A673 (cell line): Measurements from ENCODE around the gene APOBEC3G. TPM values are rescaled to one million over a fixed set of nuclear protein-coding genes. Genes with fewer than 3 reads are reported as not detected.

Experiments used
- BruUV-seq: library from RNA; stranded (reverse); fragments of 400-500 nt; replicated peaks from 2 replicates; lab custom pipeline; 2021; lab: Mats Ljungman, UMichigan
- CTCF ChIA-PET: fragments of 300-600 bp; sonication (Branson Sonifier 250); formaldehyde crosslinking; loops from one replicate; lab custom pipeline; 2022; ENCODE audit warnings: antibody characterized with exemption; lab: Charles Lee
- POLR2A ChIA-PET: fragments of 300-600 bp; sonication (Branson Sonifier 250); formaldehyde crosslinking; loops from one replicate; lab custom pipeline; 2022; ENCODE audit warnings: antibody characterized with exemption; ENCODE audit not compliant: low non-redundant PET; lab: Charles Lee
- DNase-seq: peaks from one replicate; pipeline ENCODE4 v3.0.0-alpha.2; 2015; ENCODE audit warnings: low spot score
- H3K27ac ChIP-seq: fragments of 200-600 bp; sonication (generic); 2 replicates; pipeline ENCODE4 v1.5.1; 2016; ENCODE audit warnings: mixed run types, low read depth, mild to moderate bottlenecking, mixed read lengths, antibody characterized with exemption, low read length; ENCODE audit not compliant: poor library complexity, severe bottlenecking
- H3K27me3 ChIP-seq: fragments of 200-600 bp; sonication (generic); replicated peaks from 2 replicates; pipeline ENCODE4 v1.6.1; 2017; ENCODE audit warnings: mixed run types, low read depth, mild to moderate bottlenecking, mixed read lengths, antibody characterized with exemption, low read length; ENCODE audit not compliant: insufficient read depth, poor library complexity
- H3K36me3 ChIP-seq: fragments of 200-600 bp; sonication (generic); 2 replicates; pipeline ENCODE4 v1.6.1; 2016; ENCODE audit warnings: mixed run types, mild to moderate bottlenecking, mixed read lengths, antibody characterized with exemption, low read length; ENCODE audit not compliant: insufficient read depth, poor library complexity, severe bottlenecking
- H3K4me1 ChIP-seq: fragments of 200-600 bp; sonication (generic); 2 replicates; pipeline ENCODE4 v1.6.1; 2017; ENCODE audit warnings: mixed run types, mild to moderate bottlenecking, mixed read lengths, antibody characterized with exemption, low read length; ENCODE audit not compliant: insufficient read depth, poor library complexity, severe bottlenecking
- H3K4me3 ChIP-seq: fragments of 200-600 bp; sonication (generic); 2 replicates; pipeline ENCODE4 v1.5.1; 2016; ENCODE audit warnings: low read depth, mixed run types, mild to moderate bottlenecking, mixed read lengths, low read length; ENCODE audit not compliant: poor library complexity, severe bottlenecking
- H3K9me3 ChIP-seq: fragments of 200-600 bp; sonication (generic); 2 replicates; pipeline ENCODE4 v1.6.1; 2016; ENCODE audit warnings: mixed run types, low read depth, mild to moderate bottlenecking, mixed read lengths, antibody characterized with exemption, low read length; ENCODE audit not compliant: poor library complexity, severe bottlenecking
- EZH2 ChIP-seq: fragments of 200-600 bp; sonication (generic); IDR thresholded peaks from 2 replicates; pipeline ENCODE4 v1.6.1; 2017; ENCODE audit warnings: borderline replicate concordance, low read depth, mild to moderate bottlenecking, mixed read lengths, antibody characterized with exemption, low read length; ENCODE audit not compliant: poor library complexity, severe bottlenecking
- intact Hi-C: fragments of 100-400 bp; cut with micrococcal nuclease; formaldehyde crosslinking; loops from one replicate; pipeline ENCODE4 v1.10.0; 2022; ENCODE audit not compliant: unreplicated experiment
- total RNA-seq: library from RNA; stranded (reverse); gene quantifications from 2 replicates; pipeline ENCODE4 v1.2.3, GENCODE V29; 2021
- TF ChIP-seq, protein P1 (sequence below): fragments of 300-800, 200-600 bp; sonication (generic); conservative IDR thresholded peaks from 2 replicates; pipeline ENCODE4 v1.5.1; 2017; ENCODE audit warnings: low read depth, mild to moderate bottlenecking, antibody characterized with exemption, low read length, moderate library complexity, mixed read lengths

APOBEC3G gene
- total RNA-seq, 1 experiment from 2014 or later, result 2.5 TPM

DNA sequence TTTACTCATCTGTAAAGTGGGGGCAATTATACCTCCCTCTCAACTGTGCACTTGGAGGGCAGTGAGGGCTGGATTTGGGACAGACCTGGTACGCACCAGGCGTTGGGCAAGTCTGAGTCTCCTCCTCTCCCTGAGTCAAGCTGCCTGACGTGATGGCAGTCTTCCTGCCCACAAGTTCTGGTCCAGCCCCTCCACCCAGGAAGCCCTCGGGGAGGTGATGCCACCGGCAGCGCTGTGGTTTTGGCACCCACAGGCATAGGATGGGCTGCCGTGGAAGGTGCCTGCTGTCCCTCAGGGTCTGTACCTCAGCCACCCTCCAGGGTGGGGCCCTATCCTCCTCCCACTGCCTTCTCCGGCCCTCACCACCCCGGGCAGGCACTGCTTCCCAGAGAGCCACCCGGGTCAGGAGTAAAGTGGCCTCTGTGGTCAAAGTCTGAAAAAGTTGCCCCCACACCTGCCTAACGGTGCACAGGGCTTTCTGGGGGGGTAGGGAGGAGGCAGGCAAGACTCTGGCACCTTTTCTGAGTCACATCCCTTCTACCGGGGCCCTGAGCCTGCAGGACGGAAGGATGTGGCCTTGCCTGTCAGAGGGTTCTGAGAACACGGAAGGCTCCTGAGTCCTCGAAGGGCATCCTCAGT is 13.5 kb downstream of the APOBEC3G start:
- ChIA-PET CTCF (no interaction called here), POLR2A (no interaction called here)
- TF ChIP-seq EZH2, result no peak
- TF ChIP-seq, protein P1, sequence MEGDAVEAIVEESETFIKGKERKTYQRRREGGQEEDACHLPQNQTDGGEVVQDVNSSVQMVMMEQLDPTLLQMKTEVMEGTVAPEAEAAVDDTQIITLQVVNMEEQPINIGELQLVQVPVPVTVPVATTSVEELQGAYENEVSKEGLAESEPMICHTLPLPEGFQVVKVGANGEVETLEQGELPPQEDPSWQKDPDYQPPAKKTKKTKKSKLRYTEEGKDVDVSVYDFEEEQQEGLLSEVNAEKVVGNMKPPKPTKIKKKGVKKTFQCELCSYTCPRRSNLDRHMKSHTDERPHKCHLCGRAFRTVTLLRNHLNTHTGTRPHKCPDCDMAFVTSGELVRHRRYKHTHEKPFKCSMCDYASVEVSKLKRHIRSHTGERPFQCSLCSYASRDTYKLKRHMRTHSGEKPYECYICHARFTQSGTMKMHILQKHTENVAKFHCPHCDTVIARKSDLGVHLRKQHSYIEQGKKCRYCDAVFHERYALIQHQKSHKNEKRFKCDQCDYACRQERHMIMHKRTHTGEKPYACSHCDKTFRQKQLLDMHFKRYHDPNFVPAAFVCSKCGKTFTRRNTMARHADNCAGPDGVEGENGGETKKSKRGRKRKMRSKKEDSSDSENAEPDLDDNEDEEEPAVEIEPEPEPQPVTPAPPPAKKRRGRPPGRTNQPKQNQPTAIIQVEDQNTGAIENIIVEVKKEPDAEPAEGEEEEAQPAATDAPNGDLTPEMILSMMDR, result no peak
- no TSS peak for BruUV-seq
- Histone ChIP-seq H3K27ac (no peak overlapping the region), H3K27me3 (no peaks in the 10 kb centered on the region), H3K4me1 (no peaks in the 10 kb centered on the region), H3K4me3 (no peak overlapping the region), H3K9me3 (no peaks in the 10 kb centered on the region), H3K36me3 (no peaks in the 10 kb centered on the region)
- DNase-seq, result no peak
- intact Hi-C loops, result no loop called here

DNA sequence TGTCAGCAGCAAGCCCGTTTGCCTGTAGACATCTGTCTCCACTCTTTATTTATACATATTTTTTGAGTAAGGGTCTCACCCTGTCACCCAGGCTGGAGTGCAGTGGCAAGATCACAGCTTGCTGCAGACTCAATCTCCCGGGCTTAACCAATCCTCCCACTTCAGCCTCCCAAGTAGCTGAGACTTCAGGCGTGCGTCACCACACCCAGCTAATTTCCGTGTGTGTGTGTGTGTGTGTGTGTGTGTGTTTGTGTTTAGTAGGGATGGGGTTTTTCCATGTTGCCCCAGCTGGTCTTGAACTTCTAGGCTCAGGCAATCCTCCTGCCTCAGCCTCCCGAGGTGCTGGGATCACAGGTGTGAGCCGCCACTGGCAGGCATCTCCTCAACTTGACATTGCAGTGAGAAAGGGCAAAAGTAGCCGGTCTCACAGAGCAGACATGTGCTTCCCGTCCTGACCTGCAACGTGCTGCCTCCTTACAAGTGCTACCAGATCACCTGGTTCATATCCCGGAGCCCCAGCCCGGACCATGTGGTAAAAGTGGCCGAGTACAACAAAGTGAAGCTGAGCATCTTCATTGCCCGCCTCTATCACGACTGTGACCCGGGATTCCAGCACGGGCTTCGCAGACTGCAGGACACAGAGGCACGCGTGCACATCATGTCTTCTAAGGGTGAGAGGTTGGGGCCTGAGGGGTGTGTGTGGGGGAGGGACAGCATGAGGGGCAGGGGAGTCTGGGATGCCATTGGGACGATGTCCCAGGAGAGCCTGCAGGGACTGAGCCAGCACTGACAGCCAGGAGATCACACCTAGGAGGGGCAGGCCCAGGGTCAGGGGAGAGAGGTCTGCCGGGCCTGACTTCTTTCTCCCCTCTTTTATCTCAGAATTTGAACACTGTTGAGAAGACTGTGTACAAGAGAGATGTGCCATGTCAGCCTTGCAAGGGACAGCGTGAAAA is 14.3 kb downstream of the APOBEC3G start:
- Histone ChIP-seq H3K27me3 (no peaks in the 10 kb centered on the region), H3K4me3 (no peak overlapping the region), H3K9me3 (no peaks in the 10 kb centered on the region), H3K4me1 (no peaks in the 10 kb centered on the region), H3K27ac (no peak overlapping the region), H3K36me3 (no peaks in the 10 kb centered on the region)
- intact Hi-C loops, result no loop called here
- ChIA-PET POLR2A (no interaction called here), CTCF (no interaction called here)
- BruUV-seq, result no TSS peak
- TF ChIP-seq EZH2, result no peak
- TF ChIP-seq, protein P1, result no peak
- DNase-seq, result no peak

DNA sequence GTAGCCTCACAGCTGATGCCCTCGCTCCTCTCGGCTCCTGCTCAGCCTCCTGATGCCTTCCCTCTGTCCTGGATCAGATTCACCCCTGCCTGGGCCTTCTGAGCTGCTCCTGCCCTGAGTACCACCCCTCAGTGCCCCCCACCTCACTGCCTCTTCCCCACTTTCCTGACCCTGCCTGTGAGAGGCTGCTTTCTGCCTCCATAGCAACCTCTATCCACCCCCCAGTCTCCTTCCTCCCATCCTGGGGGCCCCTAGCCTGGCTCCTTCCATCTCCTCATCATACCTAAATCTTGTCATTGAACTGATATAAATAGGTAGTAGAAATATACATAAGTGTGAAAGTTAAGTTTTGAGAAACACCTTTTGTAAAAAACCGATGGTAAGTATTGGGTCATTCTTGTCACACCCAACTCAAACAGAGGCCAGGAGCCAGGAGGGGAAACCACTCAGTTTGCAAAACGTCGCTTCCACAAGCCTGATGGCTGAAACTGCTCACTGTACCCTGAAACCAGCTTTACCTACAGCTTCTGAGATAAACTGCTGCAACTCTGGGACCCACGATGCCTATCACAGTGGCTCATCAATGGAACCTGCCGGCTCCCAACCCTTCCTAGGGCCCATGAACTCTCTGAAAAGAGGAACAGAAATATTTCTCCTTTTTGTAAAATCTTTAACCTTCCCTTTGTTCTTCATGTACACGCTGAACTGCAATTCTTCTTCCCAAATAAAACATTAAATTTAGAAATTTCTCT is 15.2 kb downstream of the APOBEC3G start:
- CTCF ChIA-PET, result no interaction called here
- Histone ChIP-seq H3K27me3 (no peaks in the 10 kb centered on the region), H3K9me3 (no peaks in the 10 kb centered on the region), H3K4me3 (no peak overlapping the region), H3K36me3 (no peaks in the 10 kb centered on the region), H3K4me1 (no peaks in the 10 kb centered on the region), H3K27ac (no peak overlapping the region)
- DNase-seq, result no peak
- no TSS peak for BruUV-seq
- POLR2A ChIA-PET, result no interaction called here
- intact Hi-C loops, result no loop called here
- no peak for TF ChIP-seq EZH2
